RWPE1 (cell line): ENCODE measurements around the gene ANO6.

Experiments
- CTCF ChIA-PET: fragments of 350-600 bp; sonication (Branson Sonifier 250); formaldehyde crosslinking; extraction: SDS; loops from one replicate; lab custom pipeline; 2021; lab: Yijun Ruan, JAX
- POLR2A ChIA-PET: fragments of 400-600 bp; formaldehyde crosslinking; extraction: SDS; loops from one replicate; lab custom pipeline; 2020; ENCODE audit warnings: antibody characterized with exemption; ENCODE audit not compliant: low non-redundant PET; lab: Yijun Ruan, JAX
- DNase-seq: peaks from one replicate; pipeline ENCODE4 v3.0.0; 2012; ENCODE audit warnings: low spot score
- H3K27ac ChIP-seq: fragments of 450-650 bp; 2 replicates; pipeline ENCODE4 v1.5.1; 2017
- TF ChIP-seq, protein P1 (sequence below): fragments of 450-650 bp; conservative IDR thresholded peaks from 2 replicates; pipeline ENCODE4 v1.5.1; 2017; ENCODE audit warnings: low read depth, mild to moderate bottlenecking

Gene ANO6

DNA sequence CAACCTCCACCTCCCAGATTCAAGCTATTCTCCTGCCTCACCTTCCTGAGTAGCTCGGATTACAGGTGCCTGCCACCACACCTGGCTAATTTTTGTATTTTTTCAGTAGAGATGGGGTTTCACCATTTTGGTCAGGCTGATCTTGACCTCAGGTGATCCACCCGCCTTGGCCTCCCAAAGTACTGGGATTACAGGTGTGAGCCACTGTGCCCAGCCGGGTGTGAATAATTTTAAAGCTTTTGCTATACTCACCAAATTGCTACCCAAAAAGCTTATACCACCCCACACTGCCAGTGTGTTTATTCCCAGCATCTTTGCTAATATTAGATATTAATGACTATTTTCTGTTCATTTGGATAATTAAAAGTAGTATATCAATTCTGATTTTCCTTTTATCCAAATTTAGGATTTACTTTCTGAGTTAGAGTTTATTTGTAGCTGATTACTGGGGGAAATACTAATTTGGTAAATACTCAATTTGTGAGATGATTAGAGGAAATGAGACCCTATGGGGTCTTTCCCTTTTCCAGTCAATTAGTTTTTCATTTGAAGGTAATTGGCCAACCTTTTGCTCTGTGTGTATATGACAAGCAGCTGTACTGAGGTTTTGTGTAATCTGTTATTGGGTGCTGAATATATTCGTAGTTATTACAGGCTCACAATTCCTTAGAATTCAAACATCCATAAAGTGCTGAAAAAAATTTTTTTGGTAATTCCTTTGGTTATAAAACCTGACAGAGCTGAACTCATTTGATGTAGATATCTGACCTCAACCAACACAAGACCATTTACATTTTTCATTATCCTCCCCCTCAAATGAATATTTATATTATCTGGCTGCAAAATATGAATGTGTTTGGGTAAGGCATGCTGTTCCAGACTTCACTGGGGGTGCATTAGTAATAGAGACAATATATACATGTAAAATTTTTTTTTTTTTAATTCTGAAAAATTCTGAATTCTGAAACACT, 73.6 kb downstream of the ANO6 start:
- TF ChIP-seq, protein P1, sequence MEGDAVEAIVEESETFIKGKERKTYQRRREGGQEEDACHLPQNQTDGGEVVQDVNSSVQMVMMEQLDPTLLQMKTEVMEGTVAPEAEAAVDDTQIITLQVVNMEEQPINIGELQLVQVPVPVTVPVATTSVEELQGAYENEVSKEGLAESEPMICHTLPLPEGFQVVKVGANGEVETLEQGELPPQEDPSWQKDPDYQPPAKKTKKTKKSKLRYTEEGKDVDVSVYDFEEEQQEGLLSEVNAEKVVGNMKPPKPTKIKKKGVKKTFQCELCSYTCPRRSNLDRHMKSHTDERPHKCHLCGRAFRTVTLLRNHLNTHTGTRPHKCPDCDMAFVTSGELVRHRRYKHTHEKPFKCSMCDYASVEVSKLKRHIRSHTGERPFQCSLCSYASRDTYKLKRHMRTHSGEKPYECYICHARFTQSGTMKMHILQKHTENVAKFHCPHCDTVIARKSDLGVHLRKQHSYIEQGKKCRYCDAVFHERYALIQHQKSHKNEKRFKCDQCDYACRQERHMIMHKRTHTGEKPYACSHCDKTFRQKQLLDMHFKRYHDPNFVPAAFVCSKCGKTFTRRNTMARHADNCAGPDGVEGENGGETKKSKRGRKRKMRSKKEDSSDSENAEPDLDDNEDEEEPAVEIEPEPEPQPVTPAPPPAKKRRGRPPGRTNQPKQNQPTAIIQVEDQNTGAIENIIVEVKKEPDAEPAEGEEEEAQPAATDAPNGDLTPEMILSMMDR: no peak
- H3K27ac ChIP-seq: peak overlapping the region; percentile 55; the same call in 1 of the 2 replicates
- ChIA-PET POLR2A (no interaction called here), CTCF (interaction anchor here (0.5 to 1.2 kb wide), 4 partner anchors 21 to 1157 kb away, joined by 3 to 4 read pairs (median 3); no protein-coding TSS in a partner anchor)
- DNase-seq: no peak

- peak; percentile 85 for DNase-seq
- TF ChIP-seq, protein P1: no peak
- ChIA-PET CTCF (interaction anchor here (0.5 to 1.2 kb wide), 4 partner anchors 22 to 1158 kb away, joined by 3 to 4 read pairs (median 4); no protein-coding TSS in a partner anchor), POLR2A (no interaction called here)
- no peak overlapping the region for H3K27ac ChIP-seq
Observed at GRCh38 chr12:45290216-45290605, 74.3 kb downstream of the ANO6 start.

- no peak overlapping the region for H3K27ac ChIP-seq
- ChIA-PET POLR2A (no interaction called here), CTCF (no interaction called here)
- DNase-seq: no peak
- TF ChIP-seq, protein P1: no peak
Observed at GRCh38 chr12:45291518-45291917, 75.6 kb downstream of the ANO6 start.

- ChIA-PET CTCF (interaction anchor here (0.6 to 0.7 kb wide), 2 partner anchors 40 to 88 kb away, joined by 3 to 4 read pairs; no protein-coding TSS in a partner anchor), POLR2A (no interaction called here)
- no peak overlapping the region for H3K27ac ChIP-seq
- TF ChIP-seq, protein P1: no peak
- no peak for DNase-seq
Observed at GRCh38 chr12:45292486-45293195, 76.7 kb downstream of the ANO6 start.

GRCh38 chr12:45294906-45295305, 79.0 kb downstream of the ANO6 start:
- ChIA-PET POLR2A (no interaction called here), CTCF (no interaction called here)
- DNase-seq: no peak
- H3K27ac ChIP-seq: no peak overlapping the region
- TF ChIP-seq, protein P1: no peak

- ChIA-PET CTCF (interaction anchor here (0.6 kb wide), 1 partner anchor 44 kb away, joined by 3 read pairs; no protein-coding TSS in a partner anchor), POLR2A (no interaction called here)
Observed at GRCh38 chr12:45296046-45296586, 80.2 kb downstream of the ANO6 start.

More at GRCh38 chr12:45296046-45296586, 80.2 kb downstream of the ANO6 start:
- TF ChIP-seq, protein P1: no peak
- DNase-seq: no peak
- no peak overlapping the region for H3K27ac ChIP-seq
